GM20431 (cell line): Measurements from ENCODE around the gene ELOVL1.

Source experiments
- in situ Hi-C: fragments of 300-500 bp; cut with MseI, MboI; formaldehyde crosslinking; loops from one replicate; pipeline ENCODE4 v1.15.0; 2020; ENCODE audit warnings: low sequenced_read_pairs; ENCODE audit not compliant: unreplicated experiment

Gene ELOVL1

GRCh38 chr1:43358746-43359693 is 8.8 kb downstream of the ELOVL1 start, which contains the start of gene CDC20:
TSS of gene CDC20 (plus strand) at chr1:43358981. CDS start at chr1:43359216, 235 bp downstream.
- in situ Hi-C loops: no loop called here

GRCh38 chr1:43358121-43358745 is 9.6 kb downstream of the ELOVL1 start:
- in situ Hi-C loops: no loop called here

DNA sequence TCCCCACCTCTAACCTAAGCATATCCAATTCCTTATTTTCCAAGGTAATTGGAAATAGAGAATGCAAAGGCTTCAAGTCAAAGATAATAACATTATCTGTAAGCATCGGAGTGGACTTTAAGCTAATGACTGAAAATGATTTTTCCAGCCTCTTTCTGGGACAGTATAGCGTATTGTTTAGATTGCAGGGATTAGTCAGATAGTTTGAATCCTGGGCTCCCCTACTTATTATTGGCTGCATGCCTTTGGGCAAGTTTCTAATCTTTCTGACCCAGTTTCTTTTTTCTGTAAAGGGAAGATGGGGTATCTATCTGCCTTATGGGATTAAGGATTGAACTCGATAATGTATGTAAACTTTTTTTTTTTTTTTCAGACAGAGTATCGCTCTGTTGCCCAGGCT is 10.6 kb downstream of the ELOVL1 start:
- in situ Hi-C loops: no loop called here

DNA sequence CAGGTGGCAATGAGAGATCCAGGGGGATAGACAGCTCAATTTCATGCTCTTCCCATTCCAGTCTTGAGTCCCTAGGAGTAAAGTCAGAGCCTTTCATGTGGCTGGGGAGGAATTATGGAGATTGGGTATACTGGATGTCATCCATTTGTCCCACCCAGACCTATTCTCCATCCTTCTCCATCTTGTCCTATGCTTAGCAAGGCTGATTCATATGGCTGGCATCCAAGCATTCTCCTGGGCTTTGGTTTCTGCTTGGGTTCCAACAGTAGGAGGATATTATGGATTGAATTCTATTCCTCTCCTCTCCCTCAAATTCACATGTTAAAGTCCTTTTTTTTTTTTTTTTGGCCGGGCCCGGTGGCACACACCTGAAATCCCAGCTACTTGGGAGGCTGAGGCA is 12.9 kb downstream of the ELOVL1 start:
- in situ Hi-C loops: no loop called here

GRCh38 chr1:43354471-43354870 is 13.3 kb downstream of the ELOVL1 start:
- in situ Hi-C loops: no loop called here

GRCh38 chr1:43352881-43353280 is 14.9 kb downstream of the ELOVL1 start:
- in situ Hi-C loops: no loop called here

DNA sequence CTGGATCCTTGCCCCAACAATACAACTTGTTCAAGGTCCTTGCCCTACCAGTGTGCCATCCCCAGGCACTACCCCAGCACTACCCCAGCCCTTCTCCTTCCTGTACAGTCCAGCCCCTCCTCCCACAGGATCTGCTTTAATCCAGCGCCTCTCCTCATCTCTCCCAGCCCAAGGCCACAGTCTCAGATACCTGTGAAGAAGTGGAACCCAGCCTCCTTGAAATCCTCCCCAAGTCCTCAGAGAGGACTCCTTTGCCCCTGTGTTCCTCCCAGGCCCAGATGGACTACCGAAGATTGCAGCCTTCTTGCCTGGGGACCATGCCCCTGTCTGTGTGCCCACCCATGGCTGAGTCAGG is 15.5 kb downstream of the ELOVL1 start:
- in situ Hi-C loops: no loop called here

- in situ Hi-C loops: no loop called here
Observed at GRCh38 chr1:43351421-43352350, 16.1 kb downstream of the ELOVL1 start.

- in situ Hi-C loops: no loop called here
Observed at GRCh38 chr1:43350976-43351375, 16.8 kb downstream of the ELOVL1 start.

GRCh38 chr1:43349594-43350306 is 18.1 kb downstream of the ELOVL1 start:
- in situ Hi-C loops: no loop called here

DNA sequence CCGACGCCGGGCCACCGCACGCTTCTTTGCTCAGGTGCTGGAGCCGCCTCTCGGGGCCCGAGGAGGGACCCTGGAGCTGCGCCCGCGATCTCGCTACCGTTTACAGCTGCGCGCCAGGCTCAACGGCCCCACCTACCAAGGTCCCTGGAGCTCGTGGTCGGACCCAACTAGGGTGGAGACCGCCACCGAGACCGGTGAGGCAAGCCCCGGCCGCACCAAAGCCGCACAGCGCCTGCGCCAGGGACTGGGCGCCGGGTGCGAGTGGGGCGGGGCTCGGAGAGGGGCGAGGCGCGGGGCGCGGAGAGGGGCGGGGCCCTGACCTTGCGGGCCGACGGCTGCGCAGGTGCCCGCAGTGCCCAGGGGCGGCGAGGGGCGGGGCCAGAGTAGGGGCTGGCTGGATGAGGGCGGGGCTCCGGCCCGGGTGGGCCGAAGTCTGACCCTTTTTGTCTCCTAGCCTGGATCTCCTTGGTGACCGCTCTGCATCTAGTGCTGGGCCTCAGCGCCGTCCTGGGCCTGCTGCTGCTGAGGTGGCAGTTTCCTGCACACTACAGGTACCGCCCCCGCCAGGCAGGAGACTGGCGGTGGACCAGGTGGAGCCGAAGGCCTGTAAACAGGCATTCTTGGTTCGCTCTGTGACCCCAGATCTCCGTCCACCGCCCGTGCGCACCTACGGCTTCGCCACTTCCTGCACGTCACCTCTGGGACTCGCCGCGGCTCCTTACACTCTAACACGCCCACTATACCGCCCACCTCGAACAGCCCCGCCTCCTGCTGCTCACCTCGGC is 18.8 kb downstream of the ELOVL1 start:
- in situ Hi-C loops: no loop called here

DNA sequence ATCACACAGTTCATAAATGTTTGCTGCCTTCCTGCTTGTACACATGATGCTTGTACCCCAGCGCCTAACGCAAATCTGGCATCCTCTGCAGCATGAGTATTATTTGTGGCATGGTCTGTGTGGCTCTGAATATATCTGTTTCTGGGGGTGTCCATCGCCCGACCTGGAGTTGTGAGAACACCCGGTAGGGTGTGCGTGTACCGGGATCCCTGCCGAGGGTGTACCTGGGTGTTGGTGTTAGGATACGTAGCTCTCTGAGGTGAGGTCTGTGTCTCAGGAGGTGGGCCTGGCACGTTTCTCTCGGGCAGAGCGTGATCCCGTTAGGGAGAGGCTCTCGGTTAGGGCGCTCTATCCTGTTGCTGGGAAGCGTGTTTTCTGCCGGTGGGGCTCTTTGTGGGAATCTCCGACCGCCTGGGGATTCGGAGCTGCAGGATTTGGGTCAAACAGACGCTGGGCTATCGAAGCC is 19.4 kb downstream of the ELOVL1 start:
- in situ Hi-C loops: no loop called here

DNA sequence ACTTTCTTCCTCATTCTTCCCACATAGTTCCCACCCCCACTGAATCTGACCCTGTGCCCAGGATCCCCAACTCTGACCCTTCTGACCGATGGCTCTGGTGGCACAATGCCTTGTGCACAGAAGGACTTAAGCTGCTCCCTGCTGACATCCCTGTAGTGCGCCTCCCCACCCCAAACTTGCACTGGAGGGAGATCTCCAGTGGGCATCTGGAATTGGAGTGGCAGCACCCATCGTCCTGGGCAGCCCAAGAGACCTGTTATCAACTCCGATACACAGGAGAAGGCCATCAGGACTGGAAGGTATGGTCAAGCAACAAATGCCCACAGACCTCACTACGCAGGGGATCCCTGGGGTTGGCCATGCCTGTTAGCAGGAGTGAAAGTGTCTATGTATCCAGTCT is 21.2 kb downstream of the ELOVL1 start:
- in situ Hi-C loops: no loop called here

GRCh38 chr1:43345120-43345519 is 22.7 kb downstream of the ELOVL1 start:
- in situ Hi-C loops: no loop called here

- in situ Hi-C loops: no loop called here
Observed at GRCh38 chr1:43344267-43344850, 23.5 kb downstream of the ELOVL1 start.

DNA sequence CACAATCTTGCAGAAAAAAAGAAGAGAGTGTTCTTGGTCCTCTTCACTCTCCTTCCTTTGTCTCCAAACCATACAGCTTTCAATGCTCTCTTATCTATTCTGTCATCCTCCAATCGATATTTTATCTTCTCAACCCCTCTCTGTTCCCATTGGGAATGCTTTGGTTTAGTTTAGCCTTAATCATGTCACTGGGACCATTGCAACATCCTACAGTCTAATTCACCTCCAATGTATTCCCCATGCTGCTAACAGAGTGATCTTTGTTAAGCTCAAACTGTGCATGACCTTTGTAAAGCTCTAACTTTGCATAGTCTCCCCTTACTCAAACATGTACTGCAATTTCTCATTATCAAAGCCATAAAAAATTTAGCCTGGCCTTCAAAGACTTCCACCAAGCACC is 27.3 kb downstream of the ELOVL1 start:
- in situ Hi-C loops: no loop called here

GRCh38 chr1:43339584-43340232 is 28.1 kb downstream of the ELOVL1 start:
- in situ Hi-C loops: no loop called here

DNA sequence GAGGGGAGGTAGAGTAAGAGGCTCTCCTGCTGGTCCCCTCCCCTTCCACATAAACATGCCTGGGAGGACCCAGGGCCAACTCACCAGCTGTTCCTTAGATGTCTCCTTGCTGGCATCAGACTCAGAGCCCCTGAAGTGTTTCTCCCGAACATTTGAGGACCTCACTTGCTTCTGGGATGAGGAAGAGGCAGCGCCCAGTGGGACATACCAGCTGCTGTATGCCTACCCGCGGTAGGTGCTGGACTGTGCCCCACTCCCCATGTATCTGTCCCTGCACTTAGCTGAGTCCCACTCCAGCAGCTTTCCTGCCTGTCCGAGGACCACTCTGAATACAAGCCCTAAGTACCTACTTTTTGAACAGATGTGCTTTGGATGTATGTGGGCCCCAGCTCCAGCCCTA is 29.8 kb downstream of the ELOVL1 start:
- in situ Hi-C loops: no loop called here
